GM18858 (cell line): ENCODE measurements around the gene CCDC107.

Source experiments
- ATAC-seq: cut with Tn5 transposase; IDR thresholded peaks from one replicate; pipeline ENCODE4 v1.9.1; 2021; ENCODE audit not compliant: unreplicated experiment

Gene CCDC107

DNA sequence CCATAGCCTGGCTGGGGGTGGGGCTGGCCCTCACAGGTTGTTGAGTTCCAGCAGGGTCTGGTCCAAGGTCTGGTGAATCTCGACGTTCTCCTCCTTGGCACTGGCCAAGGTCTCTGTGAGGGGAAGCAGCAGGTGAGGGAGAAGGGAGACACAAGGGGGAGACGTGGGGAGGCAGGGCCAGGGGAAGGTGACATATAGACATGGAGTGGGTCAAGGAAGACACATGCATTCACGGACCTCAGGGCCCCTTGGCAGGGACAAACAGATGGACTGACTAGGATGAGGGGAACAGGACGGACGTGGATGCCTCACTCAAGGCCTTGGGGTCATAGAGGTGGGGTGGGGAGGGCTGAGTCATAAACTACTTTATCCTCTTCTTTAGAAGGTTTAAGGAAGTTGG is 24.0 kb downstream of the CCDC107 start:
- ATAC-seq: no peak

DNA sequence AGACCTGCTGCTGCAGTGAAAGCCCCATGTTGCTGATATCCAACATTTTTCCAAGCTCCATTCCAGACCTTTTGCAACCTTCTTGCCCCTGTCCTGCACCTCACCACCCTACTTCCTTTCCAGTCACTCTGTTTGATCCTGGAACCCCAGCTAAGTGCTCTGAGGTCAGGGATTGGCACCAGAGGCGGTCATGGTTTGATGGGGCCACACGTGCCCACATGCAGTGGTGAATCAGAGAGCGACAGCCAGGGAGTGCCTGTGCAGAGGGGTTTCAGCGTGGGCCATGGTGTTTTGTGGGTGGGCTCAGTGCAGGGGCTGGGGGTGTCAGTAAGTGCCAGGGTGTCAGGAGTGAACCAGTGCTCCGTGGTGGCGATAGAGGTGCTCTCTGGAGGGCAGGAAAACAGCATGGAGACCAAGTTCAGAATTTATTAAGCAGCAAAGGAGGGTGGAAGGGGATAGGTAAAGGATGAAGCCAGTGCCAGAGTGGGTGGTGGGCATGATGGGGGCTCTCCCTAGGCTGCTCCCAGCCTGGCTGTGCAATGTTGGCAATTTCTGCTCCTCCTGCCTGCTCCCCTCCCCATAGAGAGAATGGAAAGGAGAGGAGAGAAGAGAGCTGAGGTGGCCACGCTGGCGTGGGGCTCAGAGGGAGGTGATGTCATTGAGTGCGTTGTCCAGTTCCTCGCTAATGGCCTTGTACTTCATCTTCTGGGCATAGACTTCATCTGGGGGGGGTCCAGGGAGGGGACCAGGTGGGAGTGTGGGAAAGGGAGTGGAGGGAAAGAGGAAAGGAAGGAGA is 24.6 kb downstream of the CCDC107 start:
- no peak for ATAC-seq

DNA sequence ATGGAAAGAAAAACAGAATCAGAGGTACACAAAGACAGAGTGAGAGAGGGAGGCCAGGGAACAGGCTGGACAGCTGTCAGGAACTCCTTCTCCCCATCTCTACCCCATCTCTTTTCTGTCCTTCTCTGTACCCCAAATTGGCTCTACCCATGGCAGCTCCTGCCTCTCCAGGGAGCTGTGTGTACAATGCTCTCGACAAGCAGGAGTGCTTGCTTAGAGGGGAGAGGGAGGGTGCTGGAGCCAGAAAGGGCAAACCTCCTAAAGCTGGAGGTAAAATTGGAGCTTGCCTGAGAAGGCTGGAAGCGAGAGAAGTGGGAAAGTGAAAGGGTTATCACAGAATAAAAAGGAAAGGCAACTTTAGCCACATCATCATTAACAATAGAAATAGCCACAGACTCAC is 25.2 kb downstream of the CCDC107 start:
- ATAC-seq: no peak

DNA sequence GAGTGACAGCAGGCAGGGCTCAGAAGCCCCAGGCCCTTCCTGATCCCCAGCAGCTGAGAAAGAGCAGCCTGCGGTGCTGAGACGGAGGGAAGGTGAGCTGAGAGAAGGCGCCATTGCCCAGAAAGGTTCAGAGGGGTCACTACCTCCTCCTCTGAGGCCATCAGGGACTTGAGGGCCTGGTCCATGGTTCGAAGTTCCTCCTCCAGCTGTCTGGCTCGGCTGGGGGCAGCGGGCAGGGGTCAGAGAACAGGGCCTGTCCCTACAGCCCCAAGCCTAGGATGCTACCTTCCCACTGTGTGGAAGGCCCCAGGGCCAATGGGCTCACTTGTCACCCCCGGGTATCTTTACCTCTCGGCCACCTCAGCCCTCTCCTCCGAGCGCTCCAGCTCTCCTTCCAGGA is 26.8 kb downstream of the CCDC107 start:
- no peak for ATAC-seq

DNA sequence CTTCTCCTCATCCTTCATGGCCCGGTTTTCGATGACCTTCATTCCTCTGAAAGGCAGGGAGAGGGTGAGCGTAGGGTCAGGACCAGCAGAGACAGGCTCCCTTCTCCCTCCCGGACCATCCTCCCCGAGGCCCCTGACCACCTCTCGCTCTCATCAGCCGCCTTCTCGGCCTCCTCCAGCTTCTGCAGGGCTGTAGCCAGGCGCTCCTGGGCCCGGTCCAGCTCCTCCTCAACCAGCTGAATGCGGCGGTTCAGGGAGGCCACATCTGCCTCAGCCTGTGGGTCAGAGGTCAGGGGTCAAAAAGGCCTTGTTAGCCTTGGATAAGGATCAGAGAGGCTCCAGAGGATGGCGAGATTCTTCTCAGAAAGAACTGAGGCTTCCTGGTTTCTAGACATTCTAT is 27.4 kb downstream of the CCDC107 start:
- ATAC-seq: no peak

DNA sequence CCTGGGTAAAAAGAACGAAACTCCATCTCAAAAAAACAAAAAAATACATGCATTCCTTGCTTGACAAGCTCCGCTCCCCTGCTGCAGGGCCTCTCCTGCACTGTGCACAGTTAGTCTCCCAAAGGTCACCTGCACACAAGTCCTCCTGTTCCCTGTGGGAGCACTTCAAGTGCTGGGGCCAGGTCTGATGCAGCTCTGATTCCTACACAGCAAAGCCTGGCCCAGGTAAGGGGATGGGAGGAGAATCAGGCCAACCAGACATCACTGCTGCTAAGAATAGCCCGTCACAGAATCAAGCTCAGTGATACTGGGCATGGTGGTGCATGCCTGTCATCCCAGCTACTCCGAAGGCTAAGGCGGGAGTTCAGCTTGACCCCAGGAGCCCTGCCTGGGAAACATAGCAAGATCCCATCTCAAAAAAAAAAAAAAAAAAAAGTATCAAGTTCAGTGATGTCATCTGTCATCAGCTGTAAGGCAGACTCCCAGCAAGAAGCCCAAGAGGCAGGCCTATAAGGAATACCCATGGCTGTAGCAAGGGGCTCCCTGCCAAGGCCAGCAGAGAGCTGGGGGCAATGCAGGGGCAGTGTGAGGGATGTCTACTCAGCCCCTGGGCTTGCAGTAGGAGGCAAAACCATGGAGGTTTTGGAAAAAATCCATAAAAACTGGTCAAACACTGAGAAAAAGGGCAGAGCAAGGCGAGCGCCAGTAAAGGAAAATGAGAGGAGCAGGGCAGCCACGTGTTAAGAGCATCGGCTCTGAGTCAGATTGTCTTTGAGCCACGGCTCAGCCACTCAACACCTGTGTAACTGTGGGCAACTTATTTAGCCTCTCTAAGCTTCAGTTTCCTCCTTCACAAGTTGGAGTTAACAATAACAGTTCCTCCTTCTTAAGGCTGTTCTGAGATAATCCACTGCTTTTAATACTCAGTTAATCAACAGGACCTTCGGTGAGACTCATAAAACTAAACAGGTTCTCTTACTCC is 28.4 kb downstream of the CCDC107 start:
- ATAC-seq: no peak

DNA sequence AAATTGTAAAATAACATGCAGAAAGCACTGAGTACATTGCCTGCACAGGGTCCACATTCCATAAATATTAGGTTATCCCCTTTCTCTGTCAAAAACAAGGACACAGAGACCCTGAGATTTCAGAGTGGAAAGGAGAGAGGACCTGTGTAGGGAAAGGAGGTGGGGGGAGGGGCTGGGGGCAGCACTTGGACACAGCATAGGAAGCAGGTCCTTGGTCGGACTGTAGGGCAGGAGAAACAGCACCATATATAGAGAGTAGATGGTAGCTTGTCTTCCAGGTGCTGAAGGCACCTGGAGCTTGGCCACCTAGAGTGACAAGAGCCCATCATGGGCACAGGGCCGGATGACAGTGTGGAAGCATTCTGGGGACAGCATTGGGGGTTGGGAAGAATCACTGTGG is 29.2 kb downstream of the CCDC107 start:
- no peak for ATAC-seq

DNA sequence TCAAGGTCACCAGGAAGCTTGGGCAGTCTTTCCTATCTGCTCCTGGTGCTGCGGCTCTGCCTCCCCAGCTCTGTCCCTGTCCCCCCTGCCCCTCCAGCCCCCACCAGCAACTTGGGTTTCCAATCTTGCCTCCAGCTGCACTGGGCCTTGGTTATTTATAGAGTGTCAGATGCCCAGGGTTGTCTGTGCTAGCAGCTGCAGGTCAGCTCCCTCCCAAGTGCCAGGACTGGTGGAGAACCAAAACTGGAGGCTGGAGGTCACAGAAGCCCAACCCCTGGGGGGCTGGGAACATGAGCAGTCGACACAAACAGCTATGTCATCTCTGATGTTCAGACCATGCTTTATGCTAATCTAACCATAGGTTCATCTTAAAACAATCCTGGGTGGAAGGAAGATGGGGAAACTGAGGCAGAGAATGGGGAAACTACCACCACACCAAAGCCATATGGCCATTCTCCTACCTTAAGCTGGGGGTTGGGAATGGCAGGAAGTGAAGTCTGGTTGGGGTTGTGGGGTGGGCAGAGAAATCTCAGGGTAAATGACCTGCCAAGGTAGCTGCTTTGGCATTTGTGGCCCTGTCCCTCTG is 30.0 kb downstream of the CCDC107 start:
- no peak for ATAC-seq

DNA sequence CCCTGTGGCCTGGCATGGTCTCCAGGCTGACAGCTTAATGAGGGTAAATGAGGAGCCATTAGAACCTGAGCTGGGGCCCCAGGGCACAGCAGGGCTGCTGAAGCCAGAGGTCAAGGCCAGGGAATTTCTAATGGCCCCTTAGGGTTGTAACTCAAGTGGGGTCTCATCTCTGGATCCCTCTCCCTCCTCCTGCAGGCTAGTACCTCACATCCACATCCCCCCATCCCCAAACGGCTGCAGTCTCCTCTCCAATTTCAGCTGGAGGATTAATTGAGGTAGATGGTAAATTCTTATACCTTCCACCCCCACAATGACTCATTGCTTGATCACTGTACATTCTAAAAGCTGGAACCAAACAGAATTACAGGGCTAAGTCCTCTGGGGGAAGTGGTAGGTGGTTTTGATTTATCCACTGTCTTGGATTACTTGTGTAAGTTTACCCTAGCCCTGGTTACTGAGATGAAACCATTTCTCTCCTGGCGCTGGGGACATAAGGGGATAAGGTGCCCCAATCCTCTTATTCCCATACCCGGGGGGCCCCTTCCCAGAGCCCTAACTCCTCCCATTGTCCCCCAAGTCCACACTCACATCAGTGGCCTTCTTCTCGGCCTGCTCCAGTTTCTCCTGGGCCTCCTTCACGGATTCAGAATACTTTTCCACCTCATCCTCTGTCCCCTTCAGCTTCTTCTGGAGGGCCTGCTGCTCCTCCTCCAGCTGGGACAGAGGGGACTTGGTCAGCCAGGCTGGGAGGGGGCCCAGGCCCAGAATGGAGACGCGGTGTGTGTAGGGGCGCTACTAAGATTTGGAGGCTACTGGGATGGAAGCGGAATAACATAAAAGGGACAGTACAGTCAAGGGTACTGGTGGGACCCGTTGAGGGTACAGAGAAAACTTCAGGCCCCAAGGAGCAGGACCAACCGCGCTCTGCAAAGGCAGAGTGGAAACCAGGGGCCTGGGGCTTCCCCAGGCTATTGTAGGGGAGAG is 30.8 kb downstream of the CCDC107 start:
- ATAC-seq: no peak

DNA sequence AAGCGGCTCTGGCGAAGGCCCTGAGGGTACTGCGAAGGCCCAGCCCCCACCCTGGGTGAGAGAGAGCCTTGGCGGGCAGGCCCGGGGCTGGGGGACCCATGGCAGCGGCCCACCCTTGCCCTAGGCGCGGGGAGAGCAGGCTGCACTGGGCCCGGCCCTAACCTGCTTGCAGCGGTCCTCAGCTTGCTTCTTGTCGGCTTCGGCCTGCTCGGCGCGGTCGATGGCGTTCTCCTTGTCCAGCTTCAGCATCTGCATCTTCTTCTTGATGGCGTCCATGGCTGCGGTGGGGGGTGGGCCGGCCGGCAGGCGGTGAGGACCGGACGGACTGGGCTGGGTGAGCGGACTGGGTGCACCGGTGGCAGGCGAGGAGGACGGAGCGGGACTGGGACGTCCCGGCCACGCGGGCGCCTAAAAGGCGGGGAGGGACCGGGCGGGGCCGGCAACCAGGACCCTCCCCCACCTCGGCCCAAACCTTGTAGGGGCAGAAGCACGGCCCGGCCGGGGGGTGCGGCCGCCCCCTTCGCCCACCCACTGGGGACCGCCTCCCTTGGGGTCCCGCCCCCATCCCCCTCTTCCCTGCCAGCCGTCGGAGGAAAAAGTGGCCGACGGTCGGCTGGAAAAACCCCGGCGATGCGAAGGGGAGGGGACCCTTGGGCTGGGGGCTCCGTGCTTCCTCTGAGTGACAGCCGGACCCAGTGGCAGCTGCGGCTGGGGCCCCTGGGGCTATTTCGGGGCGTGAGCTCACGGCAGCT is 31.6 kb downstream of the CCDC107 start, which contains the start of gene TPM2:
Gene TPM2, minus strand, starts transcription at position 384 of the 752 bp plus-strand sequence. Its CDS starts 108 bp downstream, at position 276.
- ATAC-seq: no peak

DNA sequence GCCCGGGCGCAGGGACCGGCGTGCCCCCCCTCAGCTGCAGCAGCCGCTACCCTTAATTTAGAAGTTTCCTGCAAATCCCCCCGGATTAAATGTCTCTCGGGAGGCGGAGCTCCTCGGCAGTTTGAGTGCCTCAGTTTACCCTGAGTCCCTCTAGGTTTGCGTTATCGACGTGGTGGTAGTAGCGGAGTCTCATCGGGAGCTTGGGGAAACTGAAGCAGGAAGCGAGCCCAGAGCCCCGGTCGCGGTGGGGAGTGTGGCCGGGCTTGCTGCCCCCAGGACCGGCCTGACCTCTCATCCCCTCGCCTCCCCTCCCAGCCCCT is 32.2 kb downstream of the CCDC107 start:
- ATAC-seq: no peak

DNA sequence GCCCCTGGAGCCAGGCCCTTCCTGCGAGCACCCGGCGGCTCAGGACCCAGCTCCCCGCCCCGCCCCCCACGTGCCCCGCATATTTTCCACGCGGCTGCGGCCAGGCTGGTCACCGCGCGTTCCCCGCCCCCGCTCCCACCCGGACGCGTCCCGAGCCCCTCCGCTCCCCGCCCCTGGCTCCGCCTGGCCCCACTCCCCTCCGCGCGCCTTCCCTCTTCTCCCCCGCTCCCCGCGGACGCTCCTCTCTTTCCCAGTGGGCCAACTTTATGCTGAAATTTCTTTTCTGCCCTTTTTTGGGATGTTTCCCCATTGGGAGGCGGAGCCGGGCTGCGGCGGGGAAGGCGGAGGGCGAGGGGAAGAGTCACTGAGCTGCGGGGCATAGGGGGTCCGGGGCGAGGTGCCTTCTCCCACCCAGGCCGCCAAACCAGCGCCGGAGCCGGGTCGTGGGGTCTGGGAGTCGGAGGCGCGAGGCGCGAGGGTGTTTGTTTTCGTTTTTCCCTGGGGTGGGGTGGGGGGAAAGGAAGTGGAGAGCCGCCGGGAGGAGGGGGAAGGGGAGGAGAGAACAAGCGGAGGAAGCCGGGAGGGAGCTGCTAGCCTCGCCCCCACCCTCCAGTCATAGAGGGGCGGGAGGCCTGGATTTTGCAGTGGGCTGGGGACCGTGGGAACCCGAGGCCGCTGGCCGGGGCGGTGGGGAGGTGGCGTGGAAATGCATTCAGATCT is 32.7 kb downstream of the CCDC107 start:
- ATAC-seq: no peak

DNA sequence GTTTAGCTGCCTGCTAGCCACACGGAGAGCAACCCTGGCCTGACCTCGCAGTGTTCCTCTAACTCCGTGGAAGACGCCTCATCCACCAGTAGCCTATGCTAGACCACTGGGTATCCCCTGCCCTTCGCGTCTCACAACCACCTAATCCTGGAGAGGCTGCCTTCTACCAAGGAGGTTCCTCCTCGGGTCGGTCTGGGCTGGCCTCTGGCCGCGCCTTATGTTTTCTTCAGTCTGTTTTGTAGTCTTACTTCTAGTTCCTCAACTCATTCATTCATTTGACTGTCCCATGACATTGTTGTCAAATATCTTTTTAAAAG is 33.2 kb downstream of the CCDC107 start:
- ATAC-seq: no peak

DNA sequence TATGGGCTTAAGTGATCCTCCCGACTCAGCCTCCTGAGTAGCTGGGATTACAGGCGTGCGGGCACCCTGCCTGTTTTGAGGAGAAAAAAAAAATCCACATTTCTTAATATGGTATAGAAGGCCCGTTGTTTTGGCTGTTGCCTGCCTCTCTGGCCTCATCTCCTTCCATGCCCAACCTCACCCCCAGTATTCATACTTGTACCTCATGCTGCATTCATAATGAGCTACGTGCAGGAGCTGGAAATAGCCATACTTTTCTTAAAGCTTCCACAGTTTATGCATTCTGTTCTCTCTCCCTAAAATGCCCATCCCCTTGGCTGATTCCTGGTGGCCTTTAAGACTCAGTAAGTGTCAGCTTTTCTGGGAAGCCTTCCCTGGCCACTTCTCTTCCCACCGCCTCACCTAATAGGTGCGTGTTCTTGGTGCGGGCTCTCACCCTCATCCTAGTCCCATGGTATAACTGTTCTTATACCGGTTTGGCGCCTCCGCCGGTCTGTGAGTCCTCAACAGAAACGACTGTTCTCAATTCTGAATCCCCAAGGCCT is 33.7 kb downstream of the CCDC107 start:
- no peak for ATAC-seq

DNA sequence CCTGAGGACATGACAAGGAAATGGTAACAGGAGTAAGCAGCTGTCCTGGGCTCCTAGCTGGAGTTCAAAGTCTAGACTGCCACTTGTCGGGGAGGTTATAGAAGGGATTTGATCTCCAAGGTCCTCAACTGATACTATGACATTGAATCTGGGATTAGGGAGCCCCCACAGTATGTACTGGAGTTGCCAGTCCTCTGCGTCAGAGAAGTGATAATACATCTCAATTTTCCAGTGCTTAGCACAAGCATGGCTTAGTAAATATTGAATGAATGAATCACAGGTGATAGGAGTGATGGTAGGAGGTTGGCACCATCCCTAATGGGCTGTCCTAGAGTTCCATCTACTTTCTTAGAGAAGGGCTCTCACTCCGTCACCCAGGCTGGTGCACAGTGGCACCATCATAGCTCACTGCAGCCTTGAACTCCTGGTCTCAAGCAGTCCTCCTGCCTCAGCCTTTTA is 37.9 kb downstream of the CCDC107 start:
- ATAC-seq: no peak

DNA sequence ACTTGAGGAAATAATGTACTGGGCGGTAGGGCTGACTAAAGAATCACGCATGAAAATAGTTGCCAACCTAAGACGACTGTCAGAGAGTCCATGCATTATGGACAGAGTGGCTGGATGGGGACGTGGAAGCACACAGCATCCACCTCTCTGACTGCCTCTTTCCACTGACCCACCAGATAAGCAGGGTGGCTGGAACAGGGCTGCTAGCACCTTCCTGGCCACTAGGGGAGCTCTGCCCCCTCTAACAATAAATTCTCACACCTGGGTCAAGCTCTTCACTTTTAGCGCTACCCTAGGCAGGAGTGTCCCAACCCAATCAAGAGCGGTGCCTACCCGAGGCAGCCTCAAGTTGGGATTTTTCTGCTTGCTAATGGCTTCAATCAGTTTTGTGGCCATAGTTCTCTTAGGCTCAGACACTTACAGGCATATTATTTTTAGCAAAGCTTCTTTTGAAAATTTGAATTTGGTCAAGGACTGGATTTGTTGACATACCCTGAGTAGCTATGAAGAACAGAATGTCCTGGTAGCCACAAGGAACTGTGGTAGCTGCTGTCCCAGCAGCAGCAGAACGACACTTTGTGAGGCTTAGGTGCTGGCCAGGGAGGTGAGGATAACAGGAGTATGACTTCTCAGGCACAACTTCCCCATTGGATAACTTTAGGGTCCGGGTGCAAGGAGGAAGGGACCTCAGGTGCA is 38.6 kb downstream of the CCDC107 start:
- ATAC-seq: peak; percentile 72

DNA sequence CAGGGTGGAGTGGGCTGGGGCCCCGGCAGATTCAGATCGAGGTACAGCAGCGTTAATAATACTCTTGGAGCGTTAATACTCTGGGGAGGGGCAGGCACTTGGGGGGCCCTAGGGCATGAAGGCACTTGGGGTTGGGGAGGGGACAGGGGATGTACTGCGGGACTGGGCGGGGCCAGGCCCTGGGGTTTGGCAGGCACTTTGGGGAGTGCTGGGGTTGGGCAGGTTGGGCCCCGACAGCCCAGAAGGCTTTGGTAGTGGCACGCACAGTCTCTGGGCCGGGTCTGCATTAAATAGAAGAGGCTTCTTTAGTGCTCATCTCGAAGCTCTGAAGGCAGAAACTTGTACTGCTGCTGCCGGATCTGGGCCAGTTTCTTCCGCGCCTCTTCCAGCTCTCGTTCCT is 39.4 kb downstream of the CCDC107 start:
- ATAC-seq: no peak

DNA sequence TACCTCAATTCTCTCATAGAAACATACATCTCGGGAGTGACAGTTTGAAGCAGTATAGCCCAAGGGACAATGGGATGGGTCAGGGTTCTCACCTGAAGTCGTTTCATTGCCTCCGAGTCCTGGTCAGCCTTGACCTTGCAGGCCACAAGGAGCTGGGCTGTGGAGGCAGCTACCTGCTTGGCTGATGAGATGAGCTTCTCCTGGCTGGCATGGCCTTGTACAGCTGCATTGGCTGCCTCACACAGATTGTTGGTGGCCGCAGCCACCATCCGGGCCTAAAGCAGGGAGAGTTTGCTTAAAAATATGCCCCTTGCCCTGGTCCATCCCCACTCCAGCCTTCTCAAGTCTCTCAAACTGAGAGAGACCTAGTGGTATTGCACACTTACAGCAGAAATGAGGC is 40.1 kb downstream of the CCDC107 start:
- ATAC-seq: no peak
